ENCODE measurements around the gene GET3. TPM values are rescaled to one million over a fixed set of nuclear protein-coding genes. Genes with fewer than 3 reads are reported as not detected.
A peak's percentile ranks its signal among the peaks of the same experiment; 100 is the strongest.

GET3 gene
- polyA plus RNA-seq, 3 donors = 97.5 to 122 (median 108) TPM

GRCh38 chr19:12745166-12745897 lies 8.0 kb downstream of the GET3 start:
- H3K4me1 ChIP-seq (ENCODE audit: control insufficient read depth in 1 of 2, insufficient read depth in 2 of 2, low read length in 2 of 2) = no peaks in the 10 kb centered on the region
- Mint-ChIP-seq H3K36me3 (peaks cover 53 to 75% of the 10 kb centered on the region in 2 donors), H3K9me3 (peaks cover 12 to 20% (median 16%) of the 10 kb centered on the region in 7 donors), H3K27me3 (ENCODE audit: low read depth in 3 of 3) (peaks cover 6 to 10% (median 8%) of the 10 kb centered on the region in 3 donors), H3K27ac (peak overlapping the region in 1 of 7 donors; percentile 38), H3K4me1 (peaks cover 4% of the 10 kb centered on the region), H3K4me3 (no peak overlapping the region)
- no peak overlapping the region for H2AFZ ChIP-seq (ENCODE audit: insufficient read depth, low read depth, low read length, poor library complexity, severe bottlenecking)
- H3K9me3 ChIP-seq (replicated peaks in 1 of 2; ENCODE audit: control insufficient read depth in 1 of 2, insufficient read depth in 1 of 2, low read length in 2 of 2) = peaks cover 13 to 18% of the 10 kb centered on the region in 2 donors
- WGBS (ENCODE audit: insufficient coverage) = 82% methylated on average over 20 of the region's 22 CpGs
- no peaks in the 10 kb centered on the region for H3K79me2 ChIP-seq (ENCODE audit: insufficient read depth, low read length)
- peaks cover 0 to 5% of the 10 kb centered on the region in 2 donors for H3K27me3 ChIP-seq (ENCODE audit: control insufficient read depth in 2 of 2, insufficient read depth in 2 of 2, low read length in 2 of 2)
- no peak overlapping the region for H3K27ac ChIP-seq (ENCODE audit: low read depth in 1 of 2, low read length in 2 of 2)
- no peak for TF ChIP-seq CTCF (IDR thresholded peaks at IDR 0.05)
- H3K4me3 ChIP-seq (replicated peaks in 1 of 3; ENCODE audit: low read depth in 2 of 3, low read length in 3 of 3) = no peak overlapping the region
- H3K36me3 ChIP-seq (replicated peaks in 1 of 2; ENCODE audit: control insufficient read depth in 1 of 2, insufficient read depth in 2 of 2, low read length in 2 of 2) = peaks cover 35 to 56% of the 10 kb centered on the region in 2 donors
- H3K4me2 ChIP-seq (replicated peaks; ENCODE audit: extremely low read depth, low read length, poor library complexity, severe bottlenecking) = no peak overlapping the region
- intact Hi-C loops (cut with micrococcal nuclease) = no loop called here
- no peak overlapping the region for H3K9ac ChIP-seq (ENCODE audit: insufficient read depth, low read length, poor library complexity, severe bottlenecking)
- no peak for DNase-seq
- H4K20me1 ChIP-seq (ENCODE audit: insufficient read depth, low read length) = no peaks in the 10 kb centered on the region

- peaks cover 12 to 20% (median 16%) of the 10 kb centered on the region in 7 donors for H3K9me3 Mint-ChIP-seq
- H3K4me1 Mint-ChIP-seq = peaks cover 4% of the 10 kb centered on the region
- 92% methylated on average over 3 of the region's 6 CpGs for WGBS (ENCODE audit: insufficient coverage)
- Histone ChIP-seq H3K4me1 (ENCODE audit: control insufficient read depth in 1 of 2, insufficient read depth in 2 of 2, low read length in 2 of 2) (no peaks in the 10 kb centered on the region), H4K20me1 (ENCODE audit: insufficient read depth, low read length) (no peaks in the 10 kb centered on the region), H3K4me2 (replicated peaks; ENCODE audit: extremely low read depth, low read length, poor library complexity, severe bottlenecking) (no peak overlapping the region), H2AFZ (ENCODE audit: insufficient read depth, low read depth, low read length, poor library complexity, severe bottlenecking) (no peak overlapping the region), H3K4me3 (replicated peaks in 1 of 3; ENCODE audit: low read depth in 2 of 3, low read length in 3 of 3) (no peak overlapping the region), H3K27ac (ENCODE audit: low read depth in 1 of 2, low read length in 2 of 2) (no peak overlapping the region), H3K36me3 (replicated peaks in 1 of 2; ENCODE audit: control insufficient read depth in 1 of 2, insufficient read depth in 2 of 2, low read length in 2 of 2) (peaks cover 32 to 43% of the 10 kb centered on the region in 2 donors), H3K9me3 (replicated peaks in 1 of 2; ENCODE audit: control insufficient read depth in 1 of 2, insufficient read depth in 1 of 2, low read length in 2 of 2) (peaks cover 13 to 18% of the 10 kb centered on the region in 2 donors), H3K79me2 (ENCODE audit: insufficient read depth, low read length) (no peaks in the 10 kb centered on the region), H3K9ac (ENCODE audit: insufficient read depth, low read length, poor library complexity, severe bottlenecking) (no peak overlapping the region), H3K27me3 (ENCODE audit: control insufficient read depth in 2 of 2, insufficient read depth in 2 of 2, low read length in 2 of 2) (peaks cover 0 to 11% of the 10 kb centered on the region in 2 donors)
- H3K27ac Mint-ChIP-seq = no peak overlapping the region
- H3K36me3 Mint-ChIP-seq = peaks cover 40 to 46% of the 10 kb centered on the region in 2 donors
- TF ChIP-seq CTCF (IDR thresholded peaks at IDR 0.05) = no peak
- intact Hi-C loops (cut with micrococcal nuclease) = no loop called here
- DNase-seq = no peak
- H3K4me3 Mint-ChIP-seq = no peak overlapping the region
- peaks cover 22 to 31% (median 25%) of the 10 kb centered on the region in 3 donors for H3K27me3 Mint-ChIP-seq (ENCODE audit: low read depth in 3 of 3)
These were observed 11.2 kb downstream of the GET3 start for GRCh38 chr19:12748489-12748888.
